Body of pancreas (tissue), 4 donors: ENCODE measurements around the gene TINAGL1. TPM values are rescaled to one million over a fixed set of nuclear protein-coding genes. Genes with fewer than 3 reads are reported as not detected.

Experiments
- ATAC-seq: fragments of 150-250 bp; one replicate; pipeline ENCODE4 v1.9.1; 2016
- DNase-seq, 4 donors: peaks; one replicate each; pipeline ENCODE4 v3.0.0-alpha.2; 2019
- H3K27ac ChIP-seq, 4 donors: fragments of 200-600 bp; sonication (generic); 1 replicate in 3 of 4; 2 replicates in 1 of 4; pipeline versions ENCODE4 v1.5.1 to v1.6.1; 2016 to 2019; ENCODE audit warnings: mild to moderate bottlenecking in 1 of 4, mixed read lengths in 1 of 4, moderate library complexity in 1 of 4
- H3K27me3 ChIP-seq, 2 donors: fragments of 200-600 bp; sonication (generic); one replicate each; pipeline ENCODE4 v1.6.0; 2016; ENCODE audit warnings: mild to moderate bottlenecking in 1 of 2
- H3K36me3 ChIP-seq, 2 donors: fragments of 200-600 bp; sonication (generic); replicated peaks in 1 of 2; 2 replicates each; pipeline ENCODE4 v1.5.1; 2016; ENCODE audit warnings: low read depth in 2 of 2; ENCODE audit not compliant: insufficient read depth in 1 of 2
- H3K4me1 ChIP-seq: fragments of 200-600 bp; sonication (generic); one replicate; pipeline ENCODE4 v1.6.0; 2016
- H3K4me3 ChIP-seq, 2 donors: fragments of 200-600 bp; sonication (generic); 1 replicate in 1 of 2; 2 replicates in 1 of 2; pipeline ENCODE4 v1.5.1; 2016 to 2019
- H3K9me3 ChIP-seq, 3 donors: fragments of 200-600 bp; sonication (generic); 1 replicate in 2 of 3; 2 replicates in 1 of 3; pipeline ENCODE4 v1.5.1; 2016
- CTCF ChIP-seq, 7 experiments: fragments of 450-650 bp in 4 of 7; fragments of 200-600 bp in 3 of 7; sonication (generic) in 3 of 7; IDR thresholded peaks; one replicate each; pipeline ENCODE4 v1.5.1; 2016 to 2019; ENCODE audit warnings: antibody characterized with exemption in 7 of 7
- POLR2A ChIP-seq, 3 donors: fragments of 450-650 bp; IDR thresholded peaks; one replicate each; pipeline ENCODE4 v1.6.1; 2016; ENCODE audit warnings: antibody characterized with exemption in 3 of 3, mild to moderate bottlenecking in 2 of 3
- WGBS, 2 donors: methylation state at CpG; one replicate each; pipeline ENCODE4 v1.1.5; 2017; 5-methylcytosine and 5-hydroxymethylcytosine counted together
- intact Hi-C: fragments of 100-400 bp; cut with DNase I; formaldehyde crosslinking; loops from one replicate; pipeline ENCODE4 v1.15.1; 2023
- total RNA-seq, 2 donors: library from RNA; depleted of rRNA; stranded (reverse); fragments of >200 nt; gene quantifications; one replicate each; pipeline ENCODE4 v1.1.0, GENCODE V29; 2016

The TINAGL1 gene
- total RNA-seq, 2 donors from 2014 or later, result 47.2 to 148 TPM

- no peak for TF ChIP-seq CTCF (IDR thresholded peaks at IDR 0.05)
- no peak for TF ChIP-seq POLR2A (IDR thresholded peaks at IDR 0.05)
- 88% methylated on average over 4 of the region's 4 CpGs for WGBS, 2 donors
- no peak for ATAC-seq
- Histone ChIP-seq H3K36me3 (no peaks in the 10 kb centered on the region), H3K9me3 (no peaks in the 10 kb centered on the region), H3K27me3 (no peaks in the 10 kb centered on the region), H3K4me1 (peaks cover 5% of the 10 kb centered on the region), H3K4me3 (no peak overlapping the region), H3K27ac (no peak overlapping the region)
- intact Hi-C loops, result no loop called here
- no peak for DNase-seq
Measured at GRCh38 chr1:31595836-31596736, 19.8 kb downstream of the TINAGL1 start.

- no peak overlapping the region for H3K27ac ChIP-seq
- H3K4me1 ChIP-seq, result peaks cover 4% of the 10 kb centered on the region
- no peak for ATAC-seq
- DNase-seq, result no peak
- 33% methylated on average over 6 of the region's 6 CpGs for WGBS, 2 donors
- H3K36me3 ChIP-seq, result no peaks in the 10 kb centered on the region
- no peak for TF ChIP-seq POLR2A (IDR thresholded peaks at IDR 0.05)
- TF ChIP-seq CTCF (IDR thresholded peaks at IDR 0.05), result no peak
- no peaks in the 10 kb centered on the region for H3K9me3 ChIP-seq
- H3K4me3 ChIP-seq, result no peak overlapping the region
- H3K27me3 ChIP-seq, result no peaks in the 10 kb centered on the region
- intact Hi-C loops, result no loop called here
Measured at GRCh38 chr1:31596737-31597097, 20.4 kb downstream of the TINAGL1 start.

- DNase-seq (no peak), ATAC-seq (no peak)
- intact Hi-C loops, result no loop called here
- no peak for TF ChIP-seq POLR2A (IDR thresholded peaks at IDR 0.05)
- no peak for TF ChIP-seq CTCF (IDR thresholded peaks at IDR 0.05)
- 81 to 89% methylated on average over 7 of the region's 7 CpGs for WGBS, 2 donors
- H3K4me1 ChIP-seq, result no peaks in the 10 kb centered on the region
- H3K4me3 ChIP-seq, result no peak overlapping the region
- no peaks in the 10 kb centered on the region for H3K36me3 ChIP-seq
- H3K27me3 ChIP-seq, result no peaks in the 10 kb centered on the region
- no peaks in the 10 kb centered on the region for H3K9me3 ChIP-seq
- no peak overlapping the region for H3K27ac ChIP-seq
Measured at GRCh38 chr1:31598980-31599379, 22.7 kb downstream of the TINAGL1 start.

- DNase-seq (no peak), ATAC-seq (no peak)
- no peak for TF ChIP-seq POLR2A (IDR thresholded peaks at IDR 0.05)
- no peak for TF ChIP-seq CTCF (IDR thresholded peaks at IDR 0.05)
- no peaks in the 10 kb centered on the region for H3K4me1 ChIP-seq
- intact Hi-C loops, result no loop called here
- 71 to 81% methylated on average over 2 of the region's 2 CpGs for WGBS, 2 donors
- H3K4me3 ChIP-seq, result no peak overlapping the region
- H3K9me3 ChIP-seq, result no peaks in the 10 kb centered on the region
- H3K27me3 ChIP-seq, result no peaks in the 10 kb centered on the region
- no peak overlapping the region for H3K27ac ChIP-seq
- H3K36me3 ChIP-seq, result no peaks in the 10 kb centered on the region
Measured at GRCh38 chr1:31600641-31601040, 24.3 kb downstream of the TINAGL1 start.

GRCh38 chr1:31602081-31602480, 25.8 kb downstream of the TINAGL1 start:
- Histone ChIP-seq H3K27ac (no peak overlapping the region), H3K9me3 (no peaks in the 10 kb centered on the region), H3K36me3 (no peaks in the 10 kb centered on the region), H3K4me3 (no peak overlapping the region), H3K4me1 (no peaks in the 10 kb centered on the region), H3K27me3 (no peaks in the 10 kb centered on the region)
- intact Hi-C loops, result no loop called here
- no peak for DNase-seq
- no peak for ATAC-seq
- TF ChIP-seq POLR2A (IDR thresholded peaks at IDR 0.05), result no peak
- no peak for TF ChIP-seq CTCF (IDR thresholded peaks at IDR 0.05)
- 89 to 96% methylated on average over 2 of the region's 2 CpGs for WGBS, 2 donors
